Peyer's patch (tissue), 4 donors: ENCODE results near the gene INF2. TPM values are rescaled to one million over a fixed set of nuclear protein-coding genes. Genes with fewer than 3 reads are reported as not detected.
A peak's percentile ranks its signal among the peaks of the same experiment; 100 is the strongest.

Experiments
- DNase-seq, 3 donors: peaks; one replicate each; pipeline ENCODE4 v3.0.0-alpha.2; 2017 to 2019
- H3K27ac ChIP-seq, 4 donors: fragments of 200-600 bp; sonication (generic); one replicate each; pipeline ENCODE4 v1.5.1; 2016 to 2019
- H3K27me3 ChIP-seq, 2 donors: fragments of 200-600 bp; sonication (generic); one replicate each; pipeline ENCODE4 v1.5.1; 2019
- H3K36me3 ChIP-seq, 3 donors: fragments of 200-600 bp; sonication (generic); one replicate each; pipeline ENCODE4 v1.5.1; 2016 to 2019
- H3K4me1 ChIP-seq, 4 donors: fragments of 200-600 bp; sonication (generic); one replicate each; pipeline ENCODE4 v1.5.1; 2016 to 2019
- H3K4me3 ChIP-seq, 4 donors: fragments of 200-600 bp; sonication (generic); 1 replicate in 3 of 4; 2 replicates in 1 of 4; pipeline ENCODE4 v1.5.1; 2016 to 2019; ENCODE audit warnings: mild to moderate bottlenecking in 1 of 4
- H3K9me3 ChIP-seq, 4 donors: fragments of 200-600 bp; sonication (generic); one replicate each; pipeline ENCODE4 v1.5.1; 2016 to 2019; ENCODE audit warnings: mild to moderate bottlenecking in 1 of 4
- POLR2A ChIP-seq, 2 donors: fragments of 450-650 bp; IDR thresholded peaks; one replicate each; pipeline ENCODE4 v1.5.1; 2017; ENCODE audit warnings: antibody characterized with exemption in 2 of 2, mild to moderate bottlenecking in 2 of 2, moderate library complexity in 2 of 2
- small RNA-seq, 2 donors: library from RNA; depleted of rRNA; stranded (forward); fragments of <200 nt; gene quantifications; one replicate each; pipeline ENCODE3, GENCODE V24; 2016
- total RNA-seq, 4 donors: library from RNA; depleted of rRNA; stranded (reverse); fragments of >200 nt; gene quantifications; one replicate each; pipeline ENCODE4 v1.1.0, GENCODE V29; 2016
- TF ChIP-seq, protein P1 (sequence below), 6 experiments: fragments of 450-650 bp in 4 of 6; fragments of 200-600 bp in 2 of 6; sonication (generic) in 1 of 6; IDR thresholded peaks; one replicate each; pipeline ENCODE4 v1.5.1; 2017 to 2019; ENCODE audit warnings: antibody characterized with exemption in 6 of 6, mild to moderate bottlenecking in 3 of 6, moderate library complexity in 1 of 6

Gene INF2
- total RNA-seq, 4 donors from 2014 or later = 137 to 287 (median 203) TPM

DNA sequence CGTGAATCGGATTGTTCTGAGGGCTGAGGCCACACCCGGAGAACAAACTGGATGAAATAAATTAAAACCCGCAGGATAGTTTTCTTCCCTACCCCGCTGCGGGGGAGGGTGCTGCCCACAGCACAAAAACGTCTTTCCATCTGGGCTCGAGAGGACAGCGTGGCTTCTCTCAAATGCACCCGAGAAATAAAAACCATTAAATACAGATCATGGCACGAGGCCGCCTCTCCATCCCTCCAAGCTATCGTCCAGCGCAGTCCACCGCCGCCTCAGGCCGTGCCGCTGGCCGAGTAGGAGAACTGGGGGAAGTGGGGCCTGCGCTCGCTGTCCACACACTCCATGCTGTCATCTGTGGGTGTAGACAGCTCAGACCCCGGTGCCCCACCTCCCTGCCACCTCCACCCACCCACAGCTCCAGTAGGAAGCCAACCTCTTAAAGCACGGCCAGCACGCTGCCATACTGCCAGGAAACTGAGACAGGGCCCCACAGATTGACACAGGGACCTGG is 80.7 kb downstream of the INF2 start:
- Histone ChIP-seq H3K27me3 (no peaks in the 10 kb centered on the region), H3K27ac (no peak overlapping the region), H3K36me3 (peaks cover 0 to 48% (median 0%) of the 10 kb centered on the region in 3 donors), H3K9me3 (no peaks in the 10 kb centered on the region), H3K4me3 (no peak overlapping the region), H3K4me1 (peaks cover 0 to 10% (median 2%) of the 10 kb centered on the region in 4 donors)
- TF ChIP-seq, protein P1, sequence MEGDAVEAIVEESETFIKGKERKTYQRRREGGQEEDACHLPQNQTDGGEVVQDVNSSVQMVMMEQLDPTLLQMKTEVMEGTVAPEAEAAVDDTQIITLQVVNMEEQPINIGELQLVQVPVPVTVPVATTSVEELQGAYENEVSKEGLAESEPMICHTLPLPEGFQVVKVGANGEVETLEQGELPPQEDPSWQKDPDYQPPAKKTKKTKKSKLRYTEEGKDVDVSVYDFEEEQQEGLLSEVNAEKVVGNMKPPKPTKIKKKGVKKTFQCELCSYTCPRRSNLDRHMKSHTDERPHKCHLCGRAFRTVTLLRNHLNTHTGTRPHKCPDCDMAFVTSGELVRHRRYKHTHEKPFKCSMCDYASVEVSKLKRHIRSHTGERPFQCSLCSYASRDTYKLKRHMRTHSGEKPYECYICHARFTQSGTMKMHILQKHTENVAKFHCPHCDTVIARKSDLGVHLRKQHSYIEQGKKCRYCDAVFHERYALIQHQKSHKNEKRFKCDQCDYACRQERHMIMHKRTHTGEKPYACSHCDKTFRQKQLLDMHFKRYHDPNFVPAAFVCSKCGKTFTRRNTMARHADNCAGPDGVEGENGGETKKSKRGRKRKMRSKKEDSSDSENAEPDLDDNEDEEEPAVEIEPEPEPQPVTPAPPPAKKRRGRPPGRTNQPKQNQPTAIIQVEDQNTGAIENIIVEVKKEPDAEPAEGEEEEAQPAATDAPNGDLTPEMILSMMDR (IDR thresholded peaks at IDR 0.05) = no peak
- TF ChIP-seq POLR2A (IDR thresholded peaks at IDR 0.05) = no peak
- no peak for DNase-seq

DNA sequence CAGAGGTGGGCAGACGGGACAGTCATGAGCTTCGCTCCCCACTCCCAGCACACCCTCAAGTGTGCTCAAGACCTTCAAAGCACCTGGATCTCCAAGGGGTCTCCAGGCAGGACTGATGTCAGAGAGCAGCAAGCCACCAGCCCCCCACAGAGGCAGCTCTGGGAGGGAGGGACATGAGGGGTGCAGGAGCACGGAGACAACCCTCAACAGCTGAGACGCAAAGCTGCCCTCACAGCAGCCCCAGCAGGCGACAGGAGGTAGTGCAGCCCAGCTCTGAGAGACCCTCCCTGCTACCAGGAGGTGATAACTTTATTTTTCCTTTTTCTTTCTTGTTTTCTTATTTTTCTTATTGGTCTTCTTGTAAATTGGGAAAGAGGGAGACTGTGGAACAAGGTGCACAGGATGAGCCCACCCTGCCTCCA is 81.4 kb downstream of the INF2 start:
- H3K4me3 ChIP-seq = no peak overlapping the region
- H3K27ac ChIP-seq = no peak overlapping the region
- H3K36me3 ChIP-seq = peaks cover 0 to 53% (median 0%) of the 10 kb centered on the region in 3 donors
- H3K27me3 ChIP-seq = no peaks in the 10 kb centered on the region
- peaks cover 0 to 10% (median 2%) of the 10 kb centered on the region in 4 donors for H3K4me1 ChIP-seq
- TF ChIP-seq POLR2A (IDR thresholded peaks at IDR 0.05) = no peak
- TF ChIP-seq, protein P1 (IDR thresholded peaks at IDR 0.05) = peak; percentile 8 to 38 (median 33)
- no peak for DNase-seq
- no peaks in the 10 kb centered on the region for H3K9me3 ChIP-seq

DNA sequence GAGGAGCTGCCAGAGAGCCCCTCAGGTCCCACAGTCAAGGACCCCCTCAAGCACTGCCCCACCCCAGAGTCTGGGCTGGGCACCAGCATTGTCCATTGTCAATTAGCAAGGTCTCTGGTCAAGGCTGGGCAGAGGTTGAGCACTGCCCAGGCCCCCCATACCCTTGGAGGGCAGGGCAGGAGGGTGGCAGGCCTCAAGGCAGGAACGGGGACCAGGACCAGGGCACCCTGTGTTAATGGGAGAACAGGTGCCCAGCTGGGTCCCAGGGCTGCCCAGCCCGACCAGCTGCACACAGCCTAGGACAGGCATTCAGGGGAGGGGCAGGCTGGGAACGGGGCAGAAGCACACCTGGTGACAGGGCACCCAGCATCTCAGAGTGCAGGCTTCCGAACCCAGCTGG is 82.0 kb downstream of the INF2 start:
- no peaks in the 10 kb centered on the region for H3K27me3 ChIP-seq
- H3K27ac ChIP-seq = no peak overlapping the region
- no peak overlapping the region for H3K4me3 ChIP-seq
- no peak for DNase-seq
- H3K4me1 ChIP-seq = peaks cover 0 to 10% (median 2%) of the 10 kb centered on the region in 4 donors
- no peak for TF ChIP-seq POLR2A (IDR thresholded peaks at IDR 0.05)
- TF ChIP-seq, protein P1 (IDR thresholded peaks at IDR 0.05) = no peak
- peaks cover 0 to 58% (median 0%) of the 10 kb centered on the region in 3 donors for H3K36me3 ChIP-seq
- H3K9me3 ChIP-seq = no peaks in the 10 kb centered on the region

Small RNAs within 50 kb of the gene (small RNA-seq; reads per million reads assigned to genes)
- 0 reads per million in 2 donors for gene MIR4710

Other genes starting within 250 kb of the INF2 start
- under 1 TPM in 1 of 4 donors, not detected in 3; 0.70 TPM for gene C14orf180, start 109.9 kb upstream of the INF2 start, total RNA-seq
- gene TMEM179, start 84.8 kb upstream of the INF2 start, total RNA-seq = 1 to 10 TPM in 2 of 4 donors, under 1 TPM in 1, not detected in 1; 0.54 to 3.1 (median 1.7) TPM
- 10 to 100 TPM; 11.0 to 18.6 (median 17.1) TPM for gene ADSS1, start 34.6 kb downstream of the INF2 start, total RNA-seq
- 100 to 1,000 TPM in 3 of 4 donors, 10 to 100 TPM in 1; 64.6 to 144 (median 115) TPM for gene SIVA1, start 63.5 kb downstream of the INF2 start, total RNA-seq
- gene AKT1, start 106.1 kb downstream of the INF2 start, total RNA-seq = 100 to 1,000 TPM in 2 of 4 donors, 10 to 100 TPM in 2; 85.6 to 259 (median 111) TPM
- 10 to 100 TPM in 2 of 4 donors, 1 to 10 TPM in 2; 2.5 to 14.7 (median 10.9) TPM for gene ZBTB42, start 111.5 kb downstream of the INF2 start, total RNA-seq
- 100 to 1,000 TPM in 1 of 4 donors, 10 to 100 TPM in 3; 42.1 to 112 (median 83.8) TPM for gene CEP170B, start 175.7 kb downstream of the INF2 start, total RNA-seq
- gene PLD4, start 235.3 kb downstream of the INF2 start, total RNA-seq = 1 to 10 TPM in 2 of 4 donors, not detected in 2; 1.7 to 4.1 TPM